Measurements from ENCODE around the gene RAB39A. TPM values are rescaled to one million over a fixed set of nuclear protein-coding genes. Genes with fewer than 3 reads are reported as not detected.
"Not testable (repeated sequence)": the region's sequence is repeated elsewhere in the genome, so short reads cannot be mapped to it uniquely, and the experiment has no call there.

The RAB39A gene, protein sequence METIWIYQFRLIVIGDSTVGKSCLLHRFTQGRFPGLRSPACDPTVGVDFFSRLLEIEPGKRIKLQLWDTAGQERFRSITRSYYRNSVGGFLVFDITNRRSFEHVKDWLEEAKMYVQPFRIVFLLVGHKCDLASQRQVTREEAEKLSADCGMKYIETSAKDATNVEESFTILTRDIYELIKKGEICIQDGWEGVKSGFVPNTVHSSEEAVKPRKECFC
- total RNA-seq = under 1 TPM in 1 of 2 donors, not detected in 1; 0.52 TPM

DNA sequence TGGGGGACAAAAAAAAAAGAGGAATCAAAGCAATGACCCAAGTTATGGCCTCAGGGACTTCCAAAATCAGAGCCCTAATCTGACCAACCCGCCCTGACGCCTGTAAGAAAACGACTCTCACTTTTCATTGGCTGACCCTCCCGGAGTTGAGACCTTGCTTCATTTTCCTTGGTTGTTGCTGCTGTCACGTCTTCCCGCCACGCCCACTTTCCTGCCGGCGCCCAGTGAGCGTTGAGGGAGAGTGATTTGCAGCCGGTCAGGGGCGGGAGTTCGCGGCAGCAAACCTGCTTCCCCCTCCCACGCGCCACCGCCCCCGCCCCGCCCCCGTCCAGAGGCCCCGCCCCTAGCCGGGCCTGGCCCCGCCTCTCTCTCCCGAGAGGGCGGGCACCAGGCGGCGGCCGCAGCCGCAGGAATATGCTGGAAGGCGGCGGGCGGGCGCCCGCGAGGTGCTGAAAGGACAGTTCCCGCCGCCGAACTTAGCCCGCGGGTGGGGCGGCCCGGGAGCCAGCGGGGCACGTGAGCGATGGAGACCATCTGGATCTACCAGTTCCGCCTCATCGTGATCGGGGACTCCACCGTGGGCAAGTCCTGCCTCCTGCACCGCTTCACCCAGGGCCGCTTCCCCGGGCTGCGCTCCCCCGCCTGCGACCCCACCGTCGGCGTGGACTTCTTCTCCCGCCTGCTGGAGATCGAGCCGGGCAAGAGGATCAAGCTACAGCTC lies at the start of gene RAB39A:
Gene RAB39A (plus strand): TSS at position 403 of the 721 bp plus-strand sequence. CDS start 121 bp downstream, at position 524.
- Histone ChIP-seq H3K36me3 (replicated peaks in 1 of 2; ENCODE audit: insufficient read depth in 1 of 2, low read depth in 2 of 2) (no peaks in the 10 kb centered on the region), H3K27me3 (peaks cover 0 to 8% of the 10 kb centered on the region in 2 donors), H3K4me3 (peak within 1 kb of the TSS in 1 of 2 donors; percentile 27), H3K9me3 (no peaks in the 10 kb centered on the region), H3K27ac (peak within 1 kb of the TSS in 1 of 4 donors; percentile 60), H3K4me1 (peaks cover 9% of the 10 kb centered on the region)
- TF ChIP-seq POLR2A (IDR thresholded peaks at IDR 0.05) = peak in 1 of 3 donors; percentile 16
- TF ChIP-seq, protein P1, sequence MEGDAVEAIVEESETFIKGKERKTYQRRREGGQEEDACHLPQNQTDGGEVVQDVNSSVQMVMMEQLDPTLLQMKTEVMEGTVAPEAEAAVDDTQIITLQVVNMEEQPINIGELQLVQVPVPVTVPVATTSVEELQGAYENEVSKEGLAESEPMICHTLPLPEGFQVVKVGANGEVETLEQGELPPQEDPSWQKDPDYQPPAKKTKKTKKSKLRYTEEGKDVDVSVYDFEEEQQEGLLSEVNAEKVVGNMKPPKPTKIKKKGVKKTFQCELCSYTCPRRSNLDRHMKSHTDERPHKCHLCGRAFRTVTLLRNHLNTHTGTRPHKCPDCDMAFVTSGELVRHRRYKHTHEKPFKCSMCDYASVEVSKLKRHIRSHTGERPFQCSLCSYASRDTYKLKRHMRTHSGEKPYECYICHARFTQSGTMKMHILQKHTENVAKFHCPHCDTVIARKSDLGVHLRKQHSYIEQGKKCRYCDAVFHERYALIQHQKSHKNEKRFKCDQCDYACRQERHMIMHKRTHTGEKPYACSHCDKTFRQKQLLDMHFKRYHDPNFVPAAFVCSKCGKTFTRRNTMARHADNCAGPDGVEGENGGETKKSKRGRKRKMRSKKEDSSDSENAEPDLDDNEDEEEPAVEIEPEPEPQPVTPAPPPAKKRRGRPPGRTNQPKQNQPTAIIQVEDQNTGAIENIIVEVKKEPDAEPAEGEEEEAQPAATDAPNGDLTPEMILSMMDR (IDR thresholded peaks at IDR 0.05) = peak in 1 of 7 experiments; percentile 9
- WGBS, 2 donors = 0 to 1% methylated on average over 12 to 56 of the region's 61 CpGs
- intact Hi-C loops (cut with DNase I) = no loop called here
- ATAC-seq = peak; percentile 96
- peak; percentile 88 to 97 (median 92) for DNase-seq

DNA sequence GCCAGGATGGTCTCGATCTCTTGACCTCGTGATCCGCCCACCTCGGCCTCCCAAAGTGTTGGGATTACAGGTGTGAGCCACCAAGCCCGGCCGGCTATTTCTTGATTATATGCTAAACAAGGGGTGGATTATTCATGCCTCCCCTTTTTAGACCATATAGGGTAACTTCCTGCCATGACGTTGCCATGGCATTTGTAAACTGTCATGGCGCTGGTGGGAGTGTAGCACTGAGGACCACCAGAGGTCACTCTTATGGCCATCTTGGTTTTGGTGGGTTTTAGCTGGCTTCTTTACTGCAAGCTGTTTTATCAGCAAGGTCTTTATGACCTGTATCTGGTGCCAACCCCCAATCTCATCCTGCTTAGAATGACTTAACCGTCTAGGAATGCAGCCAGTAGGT lies 46.8 kb upstream of the RAB39A start:
- DNase-seq; H3K9me3 ChIP-seq; H3K27me3 ChIP-seq; ATAC-seq; H3K27ac ChIP-seq; intact Hi-C loops (cut with DNase I); H3K4me3 ChIP-seq; H3K36me3 ChIP-seq (replicated peaks in 1 of 2; ENCODE audit: insufficient read depth in 1 of 2, low read depth in 2 of 2); H3K4me1 ChIP-seq: not testable (repeated sequence)
- WGBS, 2 donors = 88 to 89% methylated on average over 9 of the region's 9 CpGs

DNA sequence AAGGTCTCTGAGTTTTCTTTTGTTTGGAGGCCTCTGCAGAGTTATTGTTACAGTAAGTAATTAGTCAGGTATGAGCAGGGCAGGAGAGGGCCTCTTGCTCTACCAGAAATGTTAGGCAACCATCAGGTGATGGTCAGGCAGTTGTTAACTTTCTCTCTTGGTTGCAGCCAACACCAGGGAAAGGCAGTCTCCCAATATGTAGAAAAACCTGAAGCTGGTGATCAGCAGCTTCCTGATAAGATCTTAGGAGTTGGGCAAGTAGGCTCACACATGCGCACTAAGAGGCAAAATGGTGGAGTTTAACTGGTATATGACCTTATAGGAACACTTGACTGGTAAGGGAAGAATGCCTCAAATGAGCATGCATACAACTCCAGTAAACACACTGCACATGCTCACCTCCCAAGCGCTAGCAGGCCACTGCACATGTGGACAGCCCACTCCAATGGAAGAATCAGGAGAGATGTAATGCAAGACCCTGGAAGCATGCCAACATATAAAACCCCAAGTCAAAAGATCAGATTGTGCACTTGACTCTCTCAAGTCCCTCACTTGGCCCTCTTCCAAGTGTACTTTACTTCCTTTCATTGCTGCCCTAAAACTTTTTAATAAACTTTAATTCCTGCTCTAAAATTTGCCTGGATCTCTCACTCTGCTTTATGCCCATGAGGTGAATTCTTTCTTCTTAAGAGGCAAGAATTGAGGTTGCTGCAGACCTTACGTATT lies 46.0 kb upstream of the RAB39A start:
- DNase-seq (no peak), ATAC-seq (no peak)
- Histone ChIP-seq H3K27ac (no peak overlapping the region), H3K4me1 (no peaks in the 10 kb centered on the region), H3K9me3 (no peaks in the 10 kb centered on the region), H3K36me3 (replicated peaks in 1 of 2; ENCODE audit: insufficient read depth in 1 of 2, low read depth in 2 of 2) (no peaks in the 10 kb centered on the region), H3K4me3 (no peak overlapping the region), H3K27me3 (no peaks in the 10 kb centered on the region)
- intact Hi-C loops (cut with DNase I) = no loop called here
- 100% methylated on average over 3 of the region's 3 CpGs for WGBS, 2 donors
- no peak for TF ChIP-seq POLR2A (IDR thresholded peaks at IDR 0.05)
- TF ChIP-seq, protein P1 (IDR thresholded peaks at IDR 0.05) = no peak

DNA sequence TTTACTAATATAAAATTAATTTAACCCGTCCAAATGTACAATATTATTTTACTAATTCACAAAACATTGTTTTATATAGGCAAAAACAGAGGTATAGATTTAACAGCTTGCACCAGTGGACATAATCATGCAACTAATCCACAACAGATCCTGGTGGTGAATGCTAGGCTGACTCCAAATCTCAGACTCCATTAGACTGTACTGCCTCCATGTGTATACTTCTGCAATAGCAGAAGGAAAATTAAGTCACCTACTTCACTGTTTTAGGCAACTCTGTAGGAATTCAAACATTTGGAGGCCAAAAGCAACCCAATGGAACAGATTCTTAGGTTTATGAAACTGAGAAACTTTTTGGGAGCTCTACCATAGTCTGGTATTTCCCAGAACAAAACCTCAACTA lies 30.0 kb upstream of the RAB39A start:
- H3K4me1 ChIP-seq = no peaks in the 10 kb centered on the region
- intact Hi-C loops (cut with DNase I) = no loop called here
- peak in 1 of 4 donors; percentile 2 for DNase-seq
- no peak overlapping the region for H3K27ac ChIP-seq
- H3K27me3 ChIP-seq = no peaks in the 10 kb centered on the region
- H3K36me3 ChIP-seq (replicated peaks in 1 of 2; ENCODE audit: insufficient read depth in 1 of 2, low read depth in 2 of 2) = no peaks in the 10 kb centered on the region
- no peak for ATAC-seq
- TF ChIP-seq POLR2A (IDR thresholded peaks at IDR 0.05) = no peak
- TF ChIP-seq, protein P1 (IDR thresholded peaks at IDR 0.05) = peak in 4 of 7 experiments; percentile 44 to 54 (median 51)
- H3K4me3 ChIP-seq = no peak overlapping the region
- H3K9me3 ChIP-seq = no peaks in the 10 kb centered on the region
- 13 to 29% methylated on average over 1 of the region's 1 CpG for WGBS, 2 donors

DNA sequence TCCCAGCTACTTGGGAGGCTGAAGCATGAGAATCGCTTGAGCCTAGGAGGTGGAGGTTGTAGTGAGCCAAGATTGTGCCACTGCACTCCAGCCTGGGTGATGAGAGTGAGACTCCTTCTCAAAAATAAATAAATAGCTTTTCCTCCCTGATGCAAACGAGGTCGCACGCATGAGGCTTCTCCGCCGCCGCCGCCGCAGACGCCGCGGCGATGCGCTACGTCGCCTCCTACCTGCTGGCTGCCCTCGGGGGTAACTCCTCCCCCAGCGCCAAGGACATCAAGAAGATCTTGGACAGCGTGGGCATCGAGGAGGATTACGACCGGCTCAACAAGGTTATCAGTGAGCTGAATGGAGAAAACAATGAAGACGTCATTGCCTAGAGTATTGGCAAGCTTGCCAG lies 20.0 kb upstream of the RAB39A start:
- H3K9me3 ChIP-seq = no peaks in the 10 kb centered on the region
- no peak overlapping the region for H3K27ac ChIP-seq
- H3K4me3 ChIP-seq = no peak overlapping the region
- intact Hi-C loops (cut with DNase I) = no loop called here
- DNase-seq (no peak), ATAC-seq (no peak)
- no peaks in the 10 kb centered on the region for H3K36me3 ChIP-seq (replicated peaks in 1 of 2; ENCODE audit: insufficient read depth in 1 of 2, low read depth in 2 of 2)
- no peak for TF ChIP-seq POLR2A (IDR thresholded peaks at IDR 0.05)
- TF ChIP-seq, protein P1 (IDR thresholded peaks at IDR 0.05) = no peak
- no peaks in the 10 kb centered on the region for H3K27me3 ChIP-seq
- WGBS, 2 donors = 59 to 83% methylated on average over 23 of the region's 23 CpGs
- no peaks in the 10 kb centered on the region for H3K4me1 ChIP-seq

DNA sequence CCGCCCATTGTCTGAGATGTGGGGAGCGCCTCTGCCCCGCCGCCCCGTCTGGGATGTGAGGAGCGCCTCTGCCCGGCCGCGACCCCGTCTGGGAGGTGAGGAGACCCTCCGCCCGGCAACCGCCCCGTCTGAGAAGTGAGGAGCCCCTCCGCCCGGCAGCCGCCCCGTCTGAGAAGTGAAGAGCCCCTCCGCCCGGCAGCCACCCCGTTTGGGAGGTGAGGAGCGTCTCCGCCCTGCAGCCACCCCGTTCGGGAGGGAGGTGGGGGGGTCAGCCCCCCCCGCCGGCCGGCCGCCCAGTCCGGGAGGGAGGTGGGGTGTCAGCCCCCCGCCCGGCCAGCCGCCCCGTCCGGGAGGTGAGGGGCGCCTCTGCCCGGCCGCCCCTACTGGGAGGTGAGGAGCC lies 15.8 kb upstream of the RAB39A start:
- intact Hi-C loops (cut with DNase I); H3K9me3 ChIP-seq; ATAC-seq; H3K4me1 ChIP-seq; H3K36me3 ChIP-seq (replicated peaks in 1 of 2; ENCODE audit: insufficient read depth in 1 of 2, low read depth in 2 of 2); H3K27me3 ChIP-seq; H3K4me3 ChIP-seq; DNase-seq; H3K27ac ChIP-seq: not testable (repeated sequence)
- WGBS, 2 donors = 94% methylated on average over 19 of the region's 38 CpGs; no CpG with 5 or more reads in 1 of the 2 donors
